ENCODE results near the gene APOBEC2. TPM values are rescaled to one million over a fixed set of nuclear protein-coding genes. Genes with fewer than 3 reads are reported as not detected.

APOBEC2 gene
- total RNA-seq, 4 donors from 2014 or later: not detected

DNA sequence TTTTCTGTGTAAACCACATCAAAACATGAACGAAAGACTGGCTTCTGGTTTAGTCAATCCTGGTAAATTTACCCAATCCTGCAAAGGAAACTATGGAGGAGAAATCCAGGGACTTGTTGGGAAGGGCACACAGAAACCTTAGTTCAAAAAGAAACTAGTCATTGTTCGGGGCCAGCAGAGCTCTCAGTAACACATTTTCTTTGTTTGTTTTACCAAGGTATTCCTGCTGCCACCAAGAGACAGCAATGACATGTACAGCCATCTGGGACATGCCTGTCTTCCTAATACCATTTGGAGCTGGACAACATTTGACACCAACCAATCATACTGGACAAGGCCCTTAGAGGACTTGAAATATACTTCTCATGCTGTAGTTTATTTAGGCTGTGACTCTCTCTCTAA, 10.9 kb downstream of the APOBEC2 start:
- TF ChIP-seq POLR2A (IDR thresholded peaks at IDR 0.05): no peak
- TF ChIP-seq, protein P1, sequence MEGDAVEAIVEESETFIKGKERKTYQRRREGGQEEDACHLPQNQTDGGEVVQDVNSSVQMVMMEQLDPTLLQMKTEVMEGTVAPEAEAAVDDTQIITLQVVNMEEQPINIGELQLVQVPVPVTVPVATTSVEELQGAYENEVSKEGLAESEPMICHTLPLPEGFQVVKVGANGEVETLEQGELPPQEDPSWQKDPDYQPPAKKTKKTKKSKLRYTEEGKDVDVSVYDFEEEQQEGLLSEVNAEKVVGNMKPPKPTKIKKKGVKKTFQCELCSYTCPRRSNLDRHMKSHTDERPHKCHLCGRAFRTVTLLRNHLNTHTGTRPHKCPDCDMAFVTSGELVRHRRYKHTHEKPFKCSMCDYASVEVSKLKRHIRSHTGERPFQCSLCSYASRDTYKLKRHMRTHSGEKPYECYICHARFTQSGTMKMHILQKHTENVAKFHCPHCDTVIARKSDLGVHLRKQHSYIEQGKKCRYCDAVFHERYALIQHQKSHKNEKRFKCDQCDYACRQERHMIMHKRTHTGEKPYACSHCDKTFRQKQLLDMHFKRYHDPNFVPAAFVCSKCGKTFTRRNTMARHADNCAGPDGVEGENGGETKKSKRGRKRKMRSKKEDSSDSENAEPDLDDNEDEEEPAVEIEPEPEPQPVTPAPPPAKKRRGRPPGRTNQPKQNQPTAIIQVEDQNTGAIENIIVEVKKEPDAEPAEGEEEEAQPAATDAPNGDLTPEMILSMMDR (IDR thresholded peaks at IDR 0.05): no peak
- WGBS, 2 donors: 90% methylated on average over 2 of the region's 2 CpGs
- no peak overlapping the region for H3K4me3 ChIP-seq (ENCODE audit: low read depth, poor library complexity, severe bottlenecking)
- no peak for DNase-seq (ENCODE audit: low spot score in 2 of 2)
- intact Hi-C loops (cut with DNase I; ENCODE audit: low total_unique reads): loop anchor here (10.0 kb wide), 1 partner anchor 59 kb away; no protein-coding TSS in a partner anchor

DNA sequence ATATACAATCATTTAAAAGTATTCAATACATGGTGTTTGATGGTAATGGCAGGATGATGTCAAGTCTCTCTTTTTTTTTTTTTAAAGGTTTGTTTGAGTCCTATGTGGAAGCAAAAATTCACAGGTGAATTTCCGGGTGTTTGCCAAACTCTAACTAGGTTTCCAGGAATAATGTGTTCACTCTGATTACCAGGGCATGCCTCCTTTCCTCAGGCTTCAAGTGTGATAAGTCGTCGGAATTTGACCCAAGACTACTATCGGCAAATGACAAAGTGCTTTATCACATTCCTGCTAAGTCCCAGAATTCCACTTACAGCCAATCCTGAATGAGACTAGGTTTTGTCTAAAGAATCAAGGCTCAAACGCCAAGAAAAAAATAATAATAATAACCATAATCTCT, 11.8 kb downstream of the APOBEC2 start:
- H3K4me3 ChIP-seq (ENCODE audit: low read depth, poor library complexity, severe bottlenecking): no peak overlapping the region
- TF ChIP-seq, protein P1 (IDR thresholded peaks at IDR 0.05): no peak
- no peak for TF ChIP-seq POLR2A (IDR thresholded peaks at IDR 0.05)
- intact Hi-C loops (cut with DNase I; ENCODE audit: low total_unique reads): loop anchor here (10.0 kb wide), 1 partner anchor 60 kb away; no protein-coding TSS in a partner anchor
- no peak for DNase-seq (ENCODE audit: low spot score in 2 of 2)
- 80 to 84% methylated on average over 5 of the region's 5 CpGs for WGBS, 2 donors

DNA sequence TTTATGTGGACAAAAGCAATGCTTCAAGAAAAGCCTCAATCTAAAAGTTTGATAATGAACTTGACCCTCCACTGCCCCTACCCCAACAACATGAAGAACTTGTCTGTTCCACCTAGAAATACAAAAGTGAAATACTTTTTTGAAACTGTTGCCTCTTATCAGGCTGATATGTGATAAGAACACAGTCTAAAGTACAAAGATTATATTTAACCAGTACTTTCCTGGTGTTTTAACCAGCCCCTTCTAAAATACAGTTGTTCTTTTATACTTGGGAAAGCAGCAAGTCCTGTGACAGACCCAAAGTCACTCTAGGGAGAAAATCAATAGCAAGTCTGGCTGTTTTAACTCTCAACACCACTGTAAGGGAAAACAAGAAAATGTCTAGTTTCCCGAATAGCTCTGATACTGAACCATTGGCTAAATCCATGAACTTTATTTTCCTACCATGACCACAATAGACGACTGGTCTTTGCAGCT, 12.6 kb downstream of the APOBEC2 start:
- H3K4me3 ChIP-seq (ENCODE audit: low read depth, poor library complexity, severe bottlenecking): no peak overlapping the region
- TF ChIP-seq POLR2A (IDR thresholded peaks at IDR 0.05): no peak
- TF ChIP-seq, protein P1 (IDR thresholded peaks at IDR 0.05): peak in 1 of 3 donors; percentile 38
- intact Hi-C loops (cut with DNase I; ENCODE audit: low total_unique reads): loop anchor here (10.0 kb wide), 1 partner anchor 61 kb away; no protein-coding TSS in a partner anchor
- DNase-seq (ENCODE audit: low spot score in 2 of 2): no peak
- WGBS, 2 donors: 90 to 98% methylated on average over 2 of the region's 2 CpGs

DNA sequence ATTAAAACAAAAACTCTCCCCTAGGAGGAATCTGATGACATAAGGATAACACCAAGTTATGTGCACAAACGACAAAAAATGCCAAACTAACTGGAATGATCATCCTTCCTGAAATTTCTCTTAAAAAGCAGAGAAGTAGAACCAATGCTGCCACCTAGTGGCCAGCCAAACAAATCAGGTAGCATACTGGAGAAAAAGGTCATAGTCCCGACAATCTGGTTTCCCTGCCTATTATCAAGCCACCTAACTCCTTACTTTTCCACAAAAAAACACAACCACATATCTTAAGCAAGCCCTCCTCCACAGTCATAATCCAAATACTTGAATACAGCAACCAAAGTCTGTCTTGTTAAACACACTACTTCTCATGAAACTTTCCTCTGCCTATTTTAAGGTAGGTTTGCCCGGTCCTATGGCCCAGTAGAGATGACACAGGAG, 13.9 kb downstream of the APOBEC2 start:
- peak; percentile 69 to 92 for DNase-seq (ENCODE audit: low spot score in 2 of 2)
- intact Hi-C loops (cut with DNase I; ENCODE audit: low total_unique reads): loop anchor here (10.0 kb wide), 1 partner anchor 62 kb away; no protein-coding TSS in a partner anchor
- 25 to 34% methylated on average over 3 of the region's 3 CpGs for WGBS, 2 donors
- no peak overlapping the region for H3K4me3 ChIP-seq (ENCODE audit: low read depth, poor library complexity, severe bottlenecking)
- TF ChIP-seq, protein P1 (IDR thresholded peaks at IDR 0.05): peak in 1 of 3 donors; percentile 53
- TF ChIP-seq POLR2A (IDR thresholded peaks at IDR 0.05): no peak

DNA sequence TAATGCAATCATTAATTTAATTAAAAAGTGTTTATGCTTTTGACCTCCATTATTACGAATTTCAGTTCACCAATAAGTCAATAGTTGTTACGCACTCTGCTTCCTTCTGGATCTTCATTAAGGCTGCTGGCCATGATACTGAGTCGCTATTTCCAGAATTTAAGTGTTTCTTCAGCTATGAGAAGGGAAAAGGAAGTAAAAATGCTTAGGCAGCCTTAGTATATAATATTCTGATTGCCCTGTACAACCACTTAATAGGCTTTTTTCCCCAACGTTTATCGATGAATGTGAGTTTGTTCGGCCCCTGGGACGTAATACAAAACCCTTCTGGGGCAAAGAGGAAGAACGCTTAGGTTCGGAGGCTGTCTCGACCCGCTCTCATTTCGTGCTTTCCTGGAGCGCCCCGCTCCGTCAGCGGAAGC, 18.5 kb downstream of the APOBEC2 start:
- TF ChIP-seq, protein P1 (IDR thresholded peaks at IDR 0.05): no peak
- peak in 1 of 2 donors; percentile 26 for TF ChIP-seq POLR2A (IDR thresholded peaks at IDR 0.05)
- intact Hi-C loops (cut with DNase I; ENCODE audit: low total_unique reads): no loop called here
- DNase-seq (ENCODE audit: low spot score in 2 of 2): no peak
- 0 to 1% methylated on average over 16 of the region's 16 CpGs for WGBS, 2 donors
- H3K4me3 ChIP-seq (ENCODE audit: low read depth, poor library complexity, severe bottlenecking): peak overlapping the region; percentile 63

Measured in lower leg skin (tissue), 4 donors.